Measurements from ENCODE around the gene COL1A2. TPM values are rescaled to one million over a fixed set of nuclear protein-coding genes. Genes with fewer than 3 reads are reported as not detected.

COL1A2 gene
- total RNA-seq, 1 experiment from 2014 or later, result 3.0 TPM

DNA sequence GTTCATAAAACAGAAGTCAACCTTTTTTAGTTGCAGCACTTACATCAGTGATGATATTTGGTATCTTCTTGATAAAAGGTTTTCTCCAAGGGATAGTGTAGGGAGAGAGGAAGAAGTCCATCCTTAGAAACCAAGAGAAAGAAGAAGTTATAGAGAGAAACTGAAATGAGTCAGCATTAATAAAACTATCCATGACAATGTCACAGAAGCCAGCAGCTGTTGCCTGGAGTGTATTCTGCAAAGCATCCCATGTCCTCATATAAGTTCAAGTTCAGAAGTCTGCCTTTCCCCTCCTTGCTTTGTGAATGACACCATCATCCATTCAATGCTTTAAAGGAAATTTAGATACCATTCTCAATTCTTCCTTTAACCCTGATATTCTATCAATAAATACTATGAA is 14.4 kb upstream of the COL1A2 start:
- POLR2A ChIA-PET, result no interaction called here

More for the DNA sequence above, 14.4 kb upstream of the COL1A2 start:
- TF ChIP-seq ELF1 (IDR thresholded peaks at IDR 0.05; ENCODE audit: borderline replicate concordance, low read depth) (no peak), CBX3 (IDR thresholded peaks at IDR 0.05; ENCODE audit: low read depth) (no peak), ZBTB33 (IDR thresholded peaks at IDR 0.05; ENCODE audit: extremely low read depth, insufficient replicate concordance, low read length) (no peak), EZH2phosphoT487 (IDR thresholded peaks at IDR 0.05; ENCODE audit: borderline replicate concordance) (no peak)
- TF ChIP-seq, protein P1, sequence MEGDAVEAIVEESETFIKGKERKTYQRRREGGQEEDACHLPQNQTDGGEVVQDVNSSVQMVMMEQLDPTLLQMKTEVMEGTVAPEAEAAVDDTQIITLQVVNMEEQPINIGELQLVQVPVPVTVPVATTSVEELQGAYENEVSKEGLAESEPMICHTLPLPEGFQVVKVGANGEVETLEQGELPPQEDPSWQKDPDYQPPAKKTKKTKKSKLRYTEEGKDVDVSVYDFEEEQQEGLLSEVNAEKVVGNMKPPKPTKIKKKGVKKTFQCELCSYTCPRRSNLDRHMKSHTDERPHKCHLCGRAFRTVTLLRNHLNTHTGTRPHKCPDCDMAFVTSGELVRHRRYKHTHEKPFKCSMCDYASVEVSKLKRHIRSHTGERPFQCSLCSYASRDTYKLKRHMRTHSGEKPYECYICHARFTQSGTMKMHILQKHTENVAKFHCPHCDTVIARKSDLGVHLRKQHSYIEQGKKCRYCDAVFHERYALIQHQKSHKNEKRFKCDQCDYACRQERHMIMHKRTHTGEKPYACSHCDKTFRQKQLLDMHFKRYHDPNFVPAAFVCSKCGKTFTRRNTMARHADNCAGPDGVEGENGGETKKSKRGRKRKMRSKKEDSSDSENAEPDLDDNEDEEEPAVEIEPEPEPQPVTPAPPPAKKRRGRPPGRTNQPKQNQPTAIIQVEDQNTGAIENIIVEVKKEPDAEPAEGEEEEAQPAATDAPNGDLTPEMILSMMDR (IDR thresholded peaks at IDR 0.05 in 2 of 3, conservative IDR thresholded peaks at IDR 0.05 in 1 of 3; ENCODE audit: borderline replicate concordance in 1 of 3, insufficient read depth in 1 of 3, low read depth in 2 of 3, low read length in 2 of 3), result no peak
- H3K36me3 ChIP-seq (ENCODE audit: control insufficient read depth in 1 of 2, insufficient read depth in 2 of 2, low read length in 2 of 2), result no peaks in the 10 kb centered on the region
- CTCF ChIA-PET, result no interaction called here
- no peak overlapping the region for H3K4me2 ChIP-seq (ENCODE audit: low read length)
- no peak overlapping the region for H2AFZ ChIP-seq (ENCODE audit: low read depth, low read length, poor library complexity, severe bottlenecking)
- H3K79me2 ChIP-seq (ENCODE audit: insufficient read depth, low read length), result no peaks in the 10 kb centered on the region
- H4K20me1 ChIP-seq (ENCODE audit: insufficient read depth), result no peaks in the 10 kb centered on the region
- ATAC-seq (no peak), DNase-seq (ENCODE audit: low read depth, low spot score) (no peak)
- H3K9me2 ChIP-seq (ENCODE audit: insufficient read depth), result no peaks in the 10 kb centered on the region
- intact Hi-C loops (cut with micrococcal nuclease), result no loop called here
- H3K4me3 ChIP-seq (replicated peaks in 1 of 2; ENCODE audit: low read depth in 1 of 2, low read length in 2 of 2), result no peak overlapping the region
- no TSS peak for BruUV-seq (replicated peaks)
- H3K4me1 ChIP-seq (ENCODE audit: control insufficient read depth in 1 of 2, insufficient read depth in 2 of 2, low read length in 2 of 2), result no peaks in the 10 kb centered on the region
- no peaks in the 10 kb centered on the region for H3K27me3 ChIP-seq (ENCODE audit: insufficient read depth, low read length)
- RAD21 ChIA-PET (ENCODE audit: low non-redundant PET in 1 of 2, low total read pairs in 2 of 2, uncharacterized antibody in 2 of 2, unreplicated experiment in 2 of 2), result no interaction called here
- H3K9me3 ChIP-seq (ENCODE audit: control insufficient read depth in 1 of 2, insufficient read depth in 1 of 2, low read depth in 1 of 2, low read length in 2 of 2), result no peaks in the 10 kb centered on the region
- no peak overlapping the region for H3K27ac ChIP-seq (ENCODE audit: low read depth, low read length)
- H3K9ac ChIP-seq (ENCODE audit: low read length), result no peak overlapping the region

Measured in HCT116 (cell line).